Fibroblast of villous mesenchyme (primary cell): ENCODE measurements around the gene OR5B12. TPM values are rescaled to one million over a fixed set of nuclear protein-coding genes. Genes with fewer than 3 reads are reported as not detected.
A peak's percentile ranks its signal among the peaks of the same experiment; 100 is the strongest.
"Not testable (repeated sequence)": the region's sequence is repeated elsewhere in the genome, so short reads cannot be mapped to it uniquely, and the experiment has no call there.

Experiments used
- DNase-seq: peaks from one replicate; pipeline ENCODE4 v3.0.0-alpha.2; 2010; ENCODE audit warnings: low read depth
- H3K4me3 ChIP-seq: 2 replicates; pipeline ENCODE4 v1.5.1; 2011; ENCODE audit warnings: low read depth, mild to moderate bottlenecking, low read length
- total RNA-seq: library from RNA; depleted of rRNA; stranded (reverse); fragments of >200 nt; gene quantifications from 2 replicates; pipeline ENCODE4 v1.2.3, GENCODE V29; 2012
- TF ChIP-seq, protein P1 (sequence below): IDR thresholded peaks from 2 replicates; pipeline ENCODE4 v1.5.1; 2012; ENCODE audit warnings: low read depth, mild to moderate bottlenecking, low read length; ENCODE audit not compliant: insufficient read depth

Gene OR5B12
- total RNA-seq, 1 donor: not detected

DNA sequence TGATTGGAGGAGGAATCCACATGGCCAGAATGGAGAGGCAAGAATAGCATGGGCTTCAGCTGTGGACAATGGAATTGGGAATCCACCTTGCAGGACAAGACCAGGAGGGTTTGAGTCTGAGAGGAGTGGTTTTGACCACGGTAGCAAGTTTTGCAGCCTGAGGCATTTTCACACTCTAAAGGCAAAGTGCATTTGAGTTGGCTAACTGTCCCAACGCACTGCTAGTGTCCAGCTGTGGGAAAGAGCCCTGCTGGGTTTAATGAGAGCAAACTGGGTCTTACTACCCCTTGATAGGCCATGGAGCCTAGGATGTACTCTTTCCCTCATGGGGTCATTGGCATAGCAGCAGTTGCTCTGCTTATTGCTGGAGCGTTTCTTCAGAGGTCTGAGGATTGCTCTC is 14.0 kb downstream of the OR5B12 start, which contains the start of gene OR5B2:
OR5B2 (minus strand) TSS at position 101 of the 400 bp plus-strand sequence. CDS start 4,860 bp downstream, outside the sequence.
- TF ChIP-seq, protein P1, sequence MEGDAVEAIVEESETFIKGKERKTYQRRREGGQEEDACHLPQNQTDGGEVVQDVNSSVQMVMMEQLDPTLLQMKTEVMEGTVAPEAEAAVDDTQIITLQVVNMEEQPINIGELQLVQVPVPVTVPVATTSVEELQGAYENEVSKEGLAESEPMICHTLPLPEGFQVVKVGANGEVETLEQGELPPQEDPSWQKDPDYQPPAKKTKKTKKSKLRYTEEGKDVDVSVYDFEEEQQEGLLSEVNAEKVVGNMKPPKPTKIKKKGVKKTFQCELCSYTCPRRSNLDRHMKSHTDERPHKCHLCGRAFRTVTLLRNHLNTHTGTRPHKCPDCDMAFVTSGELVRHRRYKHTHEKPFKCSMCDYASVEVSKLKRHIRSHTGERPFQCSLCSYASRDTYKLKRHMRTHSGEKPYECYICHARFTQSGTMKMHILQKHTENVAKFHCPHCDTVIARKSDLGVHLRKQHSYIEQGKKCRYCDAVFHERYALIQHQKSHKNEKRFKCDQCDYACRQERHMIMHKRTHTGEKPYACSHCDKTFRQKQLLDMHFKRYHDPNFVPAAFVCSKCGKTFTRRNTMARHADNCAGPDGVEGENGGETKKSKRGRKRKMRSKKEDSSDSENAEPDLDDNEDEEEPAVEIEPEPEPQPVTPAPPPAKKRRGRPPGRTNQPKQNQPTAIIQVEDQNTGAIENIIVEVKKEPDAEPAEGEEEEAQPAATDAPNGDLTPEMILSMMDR: no peak
- H3K4me3 ChIP-seq: no peak within 1 kb of the TSS
- no peak for DNase-seq

DNA sequence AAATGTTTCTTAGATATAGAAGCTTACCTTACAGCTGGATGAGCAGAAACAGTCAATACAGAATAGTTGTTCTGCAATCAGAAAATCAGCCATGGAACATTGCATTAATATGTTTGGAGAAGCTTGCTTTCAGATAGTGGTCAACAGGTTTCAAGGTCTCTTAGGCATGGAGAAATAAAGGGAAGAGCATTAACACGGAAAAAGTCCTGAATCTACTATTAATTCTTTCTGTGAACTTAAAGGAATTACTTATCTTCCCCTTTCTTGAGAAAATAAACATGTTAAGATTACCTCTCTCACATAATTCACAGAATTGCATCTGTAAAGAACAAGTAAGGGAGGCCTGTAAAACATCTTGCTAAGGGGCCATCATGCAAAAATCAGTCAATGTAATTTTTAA is 35.3 kb downstream of the OR5B12 start, which contains the start of gene OR5B3:
OR5B3 (minus strand) TSS at position 101 of the 400 bp plus-strand sequence. CDS start 3,465 bp downstream, outside the sequence.
- TF ChIP-seq, protein P1: no peak
- DNase-seq: no peak
- no peak within 1 kb of the TSS for H3K4me3 ChIP-seq

DNA sequence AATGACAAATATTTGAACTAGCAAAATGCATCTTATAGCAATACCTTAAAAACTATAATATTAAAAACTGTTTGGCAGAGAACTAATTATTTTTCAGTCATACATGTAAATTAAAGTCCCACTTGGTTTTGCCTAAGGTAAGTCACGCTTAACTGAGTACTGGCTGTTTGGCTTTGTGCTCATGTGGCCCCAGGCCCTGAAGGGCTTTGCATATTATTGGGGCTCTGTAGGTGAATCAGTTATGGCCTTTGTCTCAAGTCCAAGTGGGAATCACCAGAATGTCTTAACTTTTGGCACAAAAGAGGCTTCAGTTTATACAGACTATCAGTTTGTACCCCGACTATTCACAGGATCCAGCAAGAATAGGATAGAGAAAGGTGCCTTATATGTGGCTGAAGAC is 42.4 kb downstream of the OR5B12 start:
- H3K4me3 ChIP-seq, DNase-seq: not testable (repeated sequence)

DNA sequence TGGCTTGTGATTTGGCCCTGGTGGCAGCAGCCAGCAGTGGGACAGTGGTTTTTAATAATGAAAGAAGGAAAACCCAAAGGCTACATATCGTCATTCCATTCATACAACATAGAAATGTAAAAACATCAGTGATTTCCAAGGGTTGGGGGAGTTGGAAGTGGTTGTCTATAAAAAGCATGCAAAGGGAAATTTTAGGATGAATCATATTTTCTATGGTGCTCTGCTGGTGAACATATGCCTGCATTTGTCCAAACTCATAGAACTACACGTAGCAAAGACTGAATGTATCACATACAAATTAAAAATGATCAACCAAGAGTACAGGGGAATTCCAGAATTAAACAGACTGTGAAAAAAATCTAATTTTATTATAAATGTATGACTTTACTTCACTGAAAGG is 46.5 kb downstream of the OR5B12 start:
- no peak overlapping the region for H3K4me3 ChIP-seq
- no peak for DNase-seq

DNA sequence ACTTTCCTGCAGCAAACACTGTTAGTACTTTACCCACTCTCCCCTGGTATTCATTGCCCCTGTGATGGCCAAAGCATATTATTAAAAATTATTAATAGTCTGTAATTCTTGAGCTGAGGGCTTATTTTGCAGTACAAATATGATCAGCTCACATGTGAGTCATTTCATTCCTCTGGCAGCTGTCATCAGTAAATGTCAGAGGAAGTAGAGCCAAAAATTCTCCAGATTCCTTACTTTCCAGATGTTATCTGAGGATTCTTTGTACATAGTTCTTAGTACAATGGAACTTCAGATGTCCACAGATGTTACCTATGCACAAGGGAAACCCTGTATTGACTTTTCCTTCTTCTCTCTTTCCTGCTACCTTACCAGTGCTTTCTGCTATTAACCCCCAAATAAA is 47.8 kb downstream of the OR5B12 start:
- H3K4me3 ChIP-seq: no peak overlapping the region

More for the DNA sequence above, 46.5 kb downstream of the OR5B12 start:
- TF ChIP-seq, protein P1: no peak

DNA sequence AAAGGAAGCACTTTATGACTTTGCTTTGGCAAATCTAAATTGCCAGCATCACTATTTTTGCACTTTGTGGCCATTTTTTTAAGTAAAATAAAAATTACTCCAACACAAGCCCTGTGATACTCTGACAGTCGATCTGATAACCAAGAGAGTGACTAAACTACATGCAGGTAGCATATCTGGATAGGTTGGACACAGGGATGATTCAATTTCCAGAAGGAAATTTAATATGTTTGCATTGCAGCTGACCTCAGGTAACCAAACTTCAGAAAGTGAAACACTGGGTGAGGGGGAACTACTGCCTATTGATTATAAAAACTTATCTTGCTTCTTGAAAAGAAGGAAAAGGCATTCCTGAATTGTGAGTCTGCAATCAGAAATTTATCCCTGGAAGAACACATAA is 49.3 kb downstream of the OR5B12 start:
- H3K4me3 ChIP-seq: no peak overlapping the region
- no peak for DNase-seq

More for the DNA sequence above, 47.8 kb downstream of the OR5B12 start:
- DNase-seq: peak; percentile 48
- TF ChIP-seq, protein P1: no peak

DNA sequence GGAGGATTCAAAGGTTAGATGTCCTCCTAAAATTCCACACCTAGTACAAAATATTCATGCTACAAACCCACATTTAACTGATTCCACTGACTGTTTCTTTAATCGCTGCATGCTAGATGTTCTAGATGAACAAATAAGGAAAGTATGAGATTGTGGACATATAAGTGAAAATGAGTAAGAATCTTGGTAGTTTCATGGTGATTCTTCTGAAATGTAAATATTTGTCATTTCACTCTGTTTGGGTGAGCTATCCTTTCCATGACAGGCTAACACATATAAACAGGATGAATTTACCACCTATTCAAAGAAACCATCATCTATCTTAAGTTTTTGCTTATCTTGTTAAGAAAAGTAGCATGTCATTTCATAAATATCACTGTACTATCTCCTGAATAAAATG is 50.2 kb downstream of the OR5B12 start:
- TF ChIP-seq, protein P1: no peak
- H3K4me3 ChIP-seq: no peak overlapping the region
- DNase-seq: peak; percentile 28

More for the DNA sequence above, 49.3 kb downstream of the OR5B12 start:
- TF ChIP-seq, protein P1: no peak
